ENCODE data around the gene ITGA2B.
"Not testable (repeated sequence)": the region's sequence is repeated elsewhere in the genome, so short reads cannot be mapped to it uniquely, and the experiment has no call there.

The ITGA2B gene

DNA sequence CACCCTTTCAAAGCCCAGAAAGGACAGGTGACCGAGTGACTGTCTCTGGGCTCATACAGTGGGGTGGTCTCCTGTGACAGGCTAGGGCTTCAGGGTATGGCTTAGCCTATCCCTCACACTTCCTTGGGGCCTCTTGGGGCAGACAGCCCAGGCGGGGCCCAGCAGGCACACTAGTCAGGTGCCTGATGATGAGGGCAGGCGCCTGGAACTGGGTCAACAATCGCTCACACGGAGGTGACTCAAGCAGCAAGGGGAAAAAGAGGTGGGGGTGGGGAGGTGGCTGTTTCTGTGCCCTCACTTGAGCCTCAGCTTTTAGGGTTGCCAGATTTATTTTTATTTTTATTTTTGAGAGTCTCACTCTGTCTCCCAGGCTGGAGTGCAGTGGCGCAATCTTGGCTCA is 50.7 kb downstream of the ITGA2B start:
- DNase-seq, result no peak
- intact Hi-C loops (cut with DNase I), result no loop called here

DNA sequence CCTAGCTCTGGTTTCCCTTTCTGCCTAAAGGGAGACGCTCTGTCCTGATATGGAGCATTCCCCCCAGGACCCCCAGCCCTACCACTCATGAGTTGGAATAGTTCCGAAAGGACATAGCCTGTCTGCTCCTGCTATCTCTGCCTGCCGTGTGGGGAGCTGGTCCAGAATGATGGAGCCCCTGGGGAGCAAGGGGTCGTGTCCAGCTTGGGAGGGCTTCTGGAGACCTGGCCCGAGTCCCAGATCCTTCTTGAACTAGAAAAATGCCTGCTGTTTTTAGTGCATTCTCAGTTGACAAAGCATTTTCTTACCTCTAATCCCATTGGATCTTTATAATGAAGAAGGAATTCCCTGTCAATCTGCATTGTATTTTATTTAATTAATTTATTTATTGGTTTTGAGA is 53.5 kb downstream of the ITGA2B start:
- intact Hi-C loops (cut with DNase I), result no loop called here
- DNase-seq, result no peak

DNA sequence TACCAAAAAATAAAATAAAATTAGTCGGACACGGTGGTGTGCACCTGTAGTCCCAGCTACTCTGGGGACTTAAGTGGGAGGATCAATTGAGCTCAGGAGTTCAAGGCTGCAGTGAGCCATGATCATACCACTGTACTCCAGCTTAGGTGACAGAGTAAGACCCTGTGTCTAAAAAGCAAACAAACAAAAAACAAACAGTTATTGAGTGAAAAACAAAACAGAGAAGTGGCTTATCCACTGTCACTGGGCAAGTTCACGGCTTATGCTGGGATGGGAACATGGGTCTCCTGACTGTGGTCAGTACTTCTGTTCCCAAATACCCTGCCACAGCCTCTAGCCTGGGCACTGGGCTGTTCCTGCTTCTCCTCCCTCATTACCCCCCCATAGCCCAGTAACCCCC is 53.9 kb downstream of the ITGA2B start:
- DNase-seq, result no peak
- intact Hi-C loops (cut with DNase I), result no loop called here

DNA sequence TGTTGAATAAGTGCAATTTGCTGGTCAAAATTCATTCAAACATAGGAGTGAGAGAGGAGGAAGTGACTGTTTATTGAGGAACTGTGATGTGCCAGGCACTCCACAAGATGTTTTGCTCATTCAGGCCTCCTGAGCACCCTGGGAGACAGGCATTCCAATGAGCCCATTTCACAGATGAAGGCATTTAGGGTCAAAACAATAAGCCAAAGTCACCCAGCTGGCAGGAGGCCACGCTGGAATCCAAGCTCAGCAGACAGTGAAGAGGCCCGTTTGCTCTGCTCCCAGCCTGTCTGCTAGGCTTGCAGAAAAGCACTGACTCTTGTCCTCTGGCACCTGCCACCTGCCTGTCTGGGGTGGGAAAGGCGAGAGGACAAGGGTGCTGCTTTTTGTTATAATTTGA is 54.7 kb downstream of the ITGA2B start:
- no peak for DNase-seq
- intact Hi-C loops (cut with DNase I), result no loop called here

DNA sequence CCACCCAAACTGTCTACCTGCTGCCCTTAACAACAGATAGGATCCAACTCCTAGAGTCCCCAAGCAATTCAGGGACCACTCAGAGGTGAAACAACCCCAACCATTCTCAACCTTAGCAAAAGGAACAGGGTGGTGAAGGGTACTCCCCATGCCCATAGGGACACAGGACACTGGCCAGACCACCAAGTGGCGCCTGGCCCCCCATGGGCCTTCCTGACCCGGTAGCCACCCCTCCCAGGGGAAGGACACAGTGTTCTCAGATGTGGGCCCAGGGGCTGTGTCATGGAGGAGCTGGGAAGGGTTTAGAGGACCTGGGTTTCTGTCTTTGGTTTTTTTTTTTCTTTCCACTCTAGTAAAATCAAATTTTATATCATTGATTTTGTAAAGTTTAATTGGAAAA is 55.1 kb downstream of the ITGA2B start:
- intact Hi-C loops (cut with DNase I), result no loop called here
- no peak for DNase-seq

DNA sequence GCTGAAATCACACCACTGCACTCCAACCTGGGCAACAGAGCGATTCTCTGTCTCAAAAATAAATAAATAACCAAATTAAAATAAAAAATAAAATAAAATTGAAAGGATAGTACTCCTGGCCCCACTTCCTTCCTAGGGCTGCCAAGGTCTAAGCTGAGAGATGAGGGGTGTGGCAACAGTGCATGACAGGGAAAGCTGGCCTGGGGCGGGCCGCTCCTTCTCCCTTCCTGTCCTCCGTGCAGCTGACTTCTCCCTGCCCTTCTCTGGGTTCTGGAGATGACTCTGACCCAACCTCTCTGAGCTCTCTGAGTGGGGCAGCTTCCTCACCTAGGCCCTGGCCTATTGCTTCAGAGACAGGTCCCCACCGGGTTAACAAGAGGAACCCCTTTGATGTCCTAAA is 56.1 kb downstream of the ITGA2B start:
- intact Hi-C loops (cut with DNase I), result no loop called here
- no peak for DNase-seq

DNA sequence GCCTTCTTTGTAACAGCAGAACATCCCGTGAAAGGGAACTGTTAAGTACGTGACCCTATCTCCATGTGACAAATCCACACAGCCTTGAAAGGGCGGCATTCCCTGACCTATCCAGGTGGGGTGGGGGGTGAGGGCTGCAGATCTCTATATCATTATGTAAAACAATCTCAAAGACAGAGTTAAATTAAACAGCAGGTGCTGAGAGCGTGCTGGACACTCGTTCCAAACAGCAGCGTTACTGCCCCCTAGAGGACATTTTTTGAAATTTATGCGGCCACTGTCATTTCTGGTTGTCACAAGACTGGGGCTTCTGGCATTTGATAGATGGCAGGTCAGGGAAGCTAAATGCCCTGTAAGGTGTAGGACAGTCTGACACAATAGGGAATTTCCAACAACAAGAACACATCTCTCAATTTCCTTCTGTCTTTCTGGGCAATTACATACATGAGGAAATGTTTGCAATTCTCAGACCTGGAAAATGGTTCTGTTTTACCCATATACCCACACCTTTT is 58.1 kb downstream of the ITGA2B start:
- intact Hi-C loops (cut with DNase I), result loop anchor here (2.0 kb wide), 1 partner anchor 121 kb away; no protein-coding TSS in a partner anchor
- peak in 5 of 10 donors; percentile 62 to 85 (median 65) for DNase-seq

DNA sequence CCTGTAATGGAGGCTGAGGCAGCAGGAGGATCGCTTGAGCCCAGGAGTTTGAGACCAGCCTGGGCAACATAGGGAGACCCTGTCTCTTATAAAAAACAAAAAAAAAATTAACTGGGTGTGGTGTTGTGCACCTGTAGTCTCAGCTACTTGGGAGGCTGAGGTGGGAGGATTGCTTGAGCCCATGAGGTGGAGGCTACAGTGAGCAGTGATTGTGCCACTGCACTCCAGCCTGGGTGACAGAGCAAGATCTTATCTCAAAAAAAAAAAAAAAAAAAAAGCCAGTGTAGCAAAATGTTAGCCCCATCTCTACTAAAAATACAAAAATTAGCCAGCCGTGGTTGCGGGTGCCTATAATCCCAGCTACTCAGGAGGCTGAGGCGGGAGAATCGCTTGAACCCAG is 59.2 kb downstream of the ITGA2B start:
- intact Hi-C loops (cut with DNase I), result loop anchor here (2.0 kb wide), 1 partner anchor 119 kb away; no protein-coding TSS in a partner anchor
- not testable (repeated sequence) for DNase-seq

DNA sequence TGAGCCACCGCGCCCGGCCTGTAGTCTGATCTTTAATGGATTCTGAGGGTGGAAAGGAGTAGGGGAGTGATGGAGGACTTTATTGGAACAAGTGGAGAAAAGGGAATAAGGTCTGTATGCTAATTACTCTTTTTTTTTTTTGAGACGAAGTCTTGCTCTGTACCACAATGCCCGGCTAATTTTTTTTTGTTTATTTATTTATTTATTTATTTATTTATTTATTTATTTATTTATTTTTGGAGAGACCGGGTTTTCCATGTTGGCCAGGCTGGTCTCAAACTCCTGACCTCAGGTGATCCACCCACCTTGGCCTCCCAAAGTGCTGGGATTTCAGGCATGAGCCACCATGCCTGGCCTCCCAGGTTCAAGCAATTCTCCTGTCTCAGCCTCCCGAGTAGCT is 59.9 kb downstream of the ITGA2B start:
- intact Hi-C loops (cut with DNase I), result loop anchor here (5.0 to 10.0 kb wide), 2 partner anchors 187 to 205 kb away; partner anchors contain the start of genes HDAC5 and HROB
- not testable (repeated sequence) for DNase-seq

DNA sequence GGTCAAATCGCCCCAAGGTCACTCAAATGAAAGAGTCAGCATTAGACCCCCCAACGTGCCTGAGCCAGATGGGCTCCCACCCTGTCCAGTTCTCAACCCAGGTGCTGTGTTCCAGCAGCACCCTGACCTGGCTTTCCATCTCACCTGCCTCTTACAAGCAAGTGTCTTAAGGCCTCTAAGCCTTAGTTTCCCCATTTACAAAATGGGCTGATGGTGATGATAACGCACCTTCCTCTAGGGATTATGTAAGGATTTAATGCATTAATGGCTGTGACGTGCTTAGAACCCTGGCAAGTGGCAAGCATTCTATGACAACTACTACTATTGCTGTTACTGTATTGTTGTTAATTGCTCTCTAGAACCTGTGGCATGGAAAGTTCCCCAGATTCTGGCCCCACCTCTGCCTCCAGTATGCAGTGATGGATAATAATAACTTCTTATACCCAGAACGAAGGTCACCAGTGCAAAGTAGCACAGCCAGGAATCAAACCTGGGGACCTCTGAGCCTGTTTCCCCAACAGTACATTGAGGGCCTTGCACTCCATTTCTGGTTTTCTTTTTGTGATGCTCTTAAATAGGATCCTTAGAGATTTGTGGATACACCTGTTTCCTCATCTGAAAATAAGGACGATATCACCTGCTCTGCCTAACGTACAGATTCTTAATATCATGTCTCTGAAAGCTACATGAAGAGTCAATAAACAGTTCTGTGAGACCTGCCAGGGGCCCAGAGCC is 61.6 kb downstream of the ITGA2B start:
- intact Hi-C loops (cut with DNase I), result loop anchor here (2.0 to 10.0 kb wide), 4 partner anchors 19 to 203 kb away; partner anchors contain the start of genes HDAC5, HROB, RUNDC3A and UBTF

DNA sequence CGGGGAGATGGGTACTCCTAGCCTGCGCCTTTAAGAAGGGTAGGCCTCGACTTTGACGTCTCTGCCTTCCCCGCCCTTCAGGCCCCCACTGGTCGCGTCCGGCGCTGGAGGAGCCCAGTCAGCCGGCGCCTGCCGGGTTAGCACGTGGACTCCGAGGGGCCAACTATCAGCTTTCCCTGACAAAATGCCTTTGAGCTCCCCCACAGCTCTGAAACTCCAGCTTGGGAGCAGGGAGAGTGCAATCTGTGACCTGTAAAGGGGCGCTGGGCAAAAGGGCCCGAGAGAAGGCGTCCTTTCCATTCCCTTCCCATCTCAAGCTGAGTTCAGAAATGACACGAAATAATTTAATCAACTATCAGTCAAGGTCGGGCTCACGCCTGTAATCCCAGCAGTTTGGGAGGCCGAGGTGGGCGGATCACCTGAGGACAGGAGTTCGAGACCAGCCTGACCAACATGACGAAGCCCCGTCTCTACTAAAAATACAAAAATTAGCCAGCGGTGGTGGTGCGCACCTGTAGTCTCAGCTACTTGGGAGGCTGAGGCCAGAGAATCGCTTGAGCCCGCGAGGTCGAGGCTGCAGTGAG is 62.5 kb downstream of the ITGA2B start:
- intact Hi-C loops (cut with DNase I), result loop anchor here (2.0 to 10.0 kb wide), 4 partner anchors 18 to 202 kb away; partner anchors contain the start of genes HDAC5, HROB, RUNDC3A and UBTF
- DNase-seq, result peak; percentile 98 to 100 (median 100)

More for the DNA sequence above, 61.6 kb downstream of the ITGA2B start:
- no peak for DNase-seq

DNA sequence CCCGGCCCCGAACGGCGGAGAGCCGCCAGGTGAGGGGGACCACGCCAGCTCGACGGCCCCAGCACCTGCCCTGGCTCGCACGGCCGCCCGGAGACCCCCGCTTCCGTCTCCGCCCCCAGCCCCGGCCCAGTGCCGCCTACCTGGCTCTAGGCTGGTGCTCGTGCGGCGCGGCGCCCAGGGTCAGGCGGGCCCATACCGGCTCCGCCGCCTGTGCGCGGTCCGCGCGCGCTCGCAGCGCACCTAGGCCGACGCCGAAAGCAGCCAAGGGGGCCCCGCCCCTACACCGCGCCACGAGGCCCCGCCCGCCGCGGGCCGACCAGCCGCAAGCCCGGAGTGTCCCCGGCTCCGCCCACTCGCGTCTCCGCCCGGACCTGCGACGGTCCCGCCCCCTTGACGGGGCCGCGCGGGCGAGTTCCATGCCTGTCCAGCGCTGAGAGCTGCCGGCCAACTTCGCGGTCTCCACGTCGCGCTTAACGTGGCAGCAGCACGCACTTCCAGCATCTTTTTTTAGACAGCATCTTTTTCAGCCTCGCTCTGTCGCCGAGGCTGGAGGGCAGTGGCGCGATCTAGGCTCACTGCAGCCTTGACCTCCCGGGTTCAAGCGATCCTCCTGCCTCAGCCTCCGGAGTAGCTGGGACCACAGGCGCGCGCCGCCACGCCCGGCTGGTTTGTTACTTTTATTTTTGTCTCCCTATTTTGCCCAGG is 64.7 kb downstream of the ITGA2B start, which contains the start of gene SLC25A39:
Gene SLC25A39, minus strand, starts transcription at position 253 of the 705 bp plus-strand sequence. CDS start 1,261 bp downstream, outside the sequence.
- peak; percentile 91 to 99 (median 95) for DNase-seq
- intact Hi-C loops (cut with DNase I), result loop anchor here (5.0 to 10.0 kb wide), 2 partner anchors 182 to 200 kb away; partner anchors contain the start of genes HDAC5 and HROB

DNA sequence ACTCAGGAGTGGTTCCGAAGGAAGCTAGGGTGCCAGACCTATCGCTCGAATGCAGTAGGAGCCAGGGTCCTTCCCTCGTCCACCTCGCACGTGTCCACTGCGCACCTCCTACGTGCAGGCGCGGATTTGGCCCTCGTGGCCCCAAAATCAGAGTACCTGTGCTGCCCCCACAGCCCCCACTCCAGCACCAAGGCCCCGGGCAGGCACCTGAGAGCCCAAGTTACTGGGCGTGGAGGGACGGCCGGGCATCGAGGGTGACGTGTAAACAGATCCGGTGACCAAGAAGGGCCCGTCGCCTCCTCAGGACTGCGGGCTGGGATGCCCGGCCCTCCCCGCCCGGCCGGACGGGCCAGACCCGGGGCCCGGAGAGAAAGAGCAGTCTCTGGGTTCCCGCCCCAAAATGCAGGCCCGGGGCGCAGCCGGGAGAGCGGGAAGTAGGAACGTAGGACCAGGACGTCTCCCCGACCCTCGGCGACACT is 65.3 kb downstream of the ITGA2B start:
- intact Hi-C loops (cut with DNase I), result loop anchor here (10.0 kb wide), 1 partner anchor 199 kb away; the partner anchor contains the start of gene HDAC5
- DNase-seq, result peak in 1 of 10 donors; percentile 77

DNA sequence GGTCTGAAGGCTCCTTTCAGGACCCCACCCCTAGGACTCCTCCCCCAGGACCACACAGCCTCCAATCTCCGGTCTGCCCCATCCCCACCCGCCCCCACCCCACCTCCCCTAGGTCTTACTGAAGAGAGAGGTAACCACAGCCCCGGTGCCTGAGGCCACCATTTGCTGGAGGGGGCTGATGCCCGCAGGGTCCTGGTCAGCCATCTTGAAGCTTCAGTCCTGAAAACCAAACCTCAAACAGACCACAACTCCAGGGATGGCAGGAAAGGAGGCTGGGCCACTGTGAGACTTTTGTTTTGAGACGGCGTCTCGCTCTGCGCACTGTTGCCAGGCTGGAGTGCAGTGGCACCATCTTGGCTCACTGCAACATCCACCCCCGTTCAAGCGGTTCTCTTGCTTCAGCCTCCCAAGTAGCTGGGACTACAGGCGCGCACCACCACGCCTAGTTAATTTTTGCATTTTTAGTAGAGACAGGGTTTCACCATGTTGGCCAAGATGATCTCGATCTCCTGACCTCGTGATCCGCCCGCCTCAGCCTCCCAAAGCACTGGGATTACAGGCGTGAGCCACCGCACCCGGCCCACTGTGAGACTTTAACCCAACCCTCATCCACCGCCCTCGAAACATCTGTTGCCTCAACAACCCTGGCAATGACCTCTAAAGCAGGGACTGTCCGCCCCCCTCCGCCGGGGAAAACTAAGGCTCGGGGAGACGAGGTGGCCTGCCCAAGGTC is 65.9 kb downstream of the ITGA2B start:
- intact Hi-C loops (cut with DNase I), result loop anchor here (10.0 kb wide), 1 partner anchor 199 kb away; the partner anchor contains the start of gene HDAC5

DNA sequence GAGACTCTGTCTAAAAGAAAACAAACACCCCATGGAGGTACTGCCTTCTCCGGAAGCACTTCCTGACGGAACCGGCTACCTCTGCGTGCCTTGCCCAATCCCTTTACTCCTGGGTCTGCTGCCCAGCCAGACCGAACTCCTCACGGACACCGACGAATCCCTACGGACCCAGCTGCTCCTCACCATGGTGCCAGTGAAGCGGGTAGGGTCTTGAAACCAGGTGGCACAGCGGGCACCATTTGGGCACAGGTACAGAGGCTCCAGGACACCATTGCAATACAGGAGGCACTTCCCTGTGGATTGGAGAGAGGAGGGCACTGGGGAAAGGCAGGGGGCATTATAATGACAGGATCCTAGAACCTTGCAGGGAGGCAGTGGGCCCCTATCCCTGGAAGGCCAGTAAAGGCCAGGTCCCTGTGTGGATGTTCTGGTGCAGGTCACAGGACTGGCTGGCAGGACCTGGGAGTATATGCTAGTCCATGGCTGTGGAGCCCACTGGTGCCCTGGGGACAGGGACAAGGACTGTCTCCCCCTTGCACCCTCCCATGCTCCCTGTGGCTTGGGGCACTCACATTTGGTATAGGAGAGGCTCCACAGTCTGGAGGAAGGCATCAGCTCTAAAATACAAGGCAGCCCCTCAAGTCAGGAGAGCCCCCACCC is 67.1 kb downstream of the ITGA2B start:
- peak in 1 of 10 donors; percentile 53 for DNase-seq
- intact Hi-C loops (cut with DNase I), result loop anchor here (10.0 kb wide), 1 partner anchor 198 kb away; the partner anchor contains the start of gene HDAC5

More for the DNA sequence above, 65.9 kb downstream of the ITGA2B start:
- DNase-seq, result peak in 1 of 10 donors; percentile 23

All from posterior cingulate gyrus (tissue), 11 donors.